LNCAP (cell line): ENCODE data around the gene FAM241B.
A peak's percentile ranks its signal among the peaks of the same experiment; 100 is the strongest.

ENCODE experiments used
- TF ChIP-seq, protein P1 (sequence below): fragments of 450-650 bp; IDR thresholded peaks from 2 replicates; pipeline ENCODE4 v1.5.1; 2017; ENCODE audit warnings: mild to moderate bottlenecking

Gene FAM241B

DNA sequence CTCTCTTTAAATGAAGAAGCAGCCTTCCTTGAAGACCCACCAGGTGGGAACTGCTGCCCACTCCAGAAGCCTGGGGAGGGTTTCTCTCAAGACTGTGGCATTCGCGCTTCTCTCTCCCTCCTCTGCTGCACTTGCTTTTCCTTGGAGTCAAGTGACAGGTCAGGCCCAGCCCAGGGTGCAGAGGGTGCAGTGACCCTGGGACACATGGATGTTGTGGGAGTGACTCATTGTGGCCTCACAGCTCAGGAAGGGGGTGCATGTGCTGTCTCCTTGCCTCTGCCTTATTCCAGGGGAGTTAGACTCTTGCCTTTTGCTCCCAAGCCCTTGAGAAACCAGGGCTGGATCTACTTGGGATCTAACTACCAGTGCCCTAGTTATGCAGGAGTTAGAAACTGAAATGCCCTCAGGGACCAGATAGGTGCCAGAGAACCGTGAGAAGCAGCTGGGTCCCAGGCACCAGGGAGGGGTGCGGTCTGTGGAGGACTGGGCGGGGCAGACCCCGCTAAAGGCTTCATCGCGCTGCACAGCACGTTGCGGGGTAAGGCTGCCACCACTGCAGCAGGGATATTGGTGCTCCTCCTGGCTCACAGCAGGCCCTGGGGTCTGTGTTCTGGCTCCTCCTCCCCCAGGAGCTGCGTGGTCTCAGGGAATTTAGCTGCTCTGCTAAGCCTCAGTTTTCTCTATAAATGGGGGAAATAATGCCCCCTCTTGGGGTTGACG lies 11.4 kb downstream of the FAM241B start:
- TF ChIP-seq, protein P1, sequence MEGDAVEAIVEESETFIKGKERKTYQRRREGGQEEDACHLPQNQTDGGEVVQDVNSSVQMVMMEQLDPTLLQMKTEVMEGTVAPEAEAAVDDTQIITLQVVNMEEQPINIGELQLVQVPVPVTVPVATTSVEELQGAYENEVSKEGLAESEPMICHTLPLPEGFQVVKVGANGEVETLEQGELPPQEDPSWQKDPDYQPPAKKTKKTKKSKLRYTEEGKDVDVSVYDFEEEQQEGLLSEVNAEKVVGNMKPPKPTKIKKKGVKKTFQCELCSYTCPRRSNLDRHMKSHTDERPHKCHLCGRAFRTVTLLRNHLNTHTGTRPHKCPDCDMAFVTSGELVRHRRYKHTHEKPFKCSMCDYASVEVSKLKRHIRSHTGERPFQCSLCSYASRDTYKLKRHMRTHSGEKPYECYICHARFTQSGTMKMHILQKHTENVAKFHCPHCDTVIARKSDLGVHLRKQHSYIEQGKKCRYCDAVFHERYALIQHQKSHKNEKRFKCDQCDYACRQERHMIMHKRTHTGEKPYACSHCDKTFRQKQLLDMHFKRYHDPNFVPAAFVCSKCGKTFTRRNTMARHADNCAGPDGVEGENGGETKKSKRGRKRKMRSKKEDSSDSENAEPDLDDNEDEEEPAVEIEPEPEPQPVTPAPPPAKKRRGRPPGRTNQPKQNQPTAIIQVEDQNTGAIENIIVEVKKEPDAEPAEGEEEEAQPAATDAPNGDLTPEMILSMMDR, result no peak

DNA sequence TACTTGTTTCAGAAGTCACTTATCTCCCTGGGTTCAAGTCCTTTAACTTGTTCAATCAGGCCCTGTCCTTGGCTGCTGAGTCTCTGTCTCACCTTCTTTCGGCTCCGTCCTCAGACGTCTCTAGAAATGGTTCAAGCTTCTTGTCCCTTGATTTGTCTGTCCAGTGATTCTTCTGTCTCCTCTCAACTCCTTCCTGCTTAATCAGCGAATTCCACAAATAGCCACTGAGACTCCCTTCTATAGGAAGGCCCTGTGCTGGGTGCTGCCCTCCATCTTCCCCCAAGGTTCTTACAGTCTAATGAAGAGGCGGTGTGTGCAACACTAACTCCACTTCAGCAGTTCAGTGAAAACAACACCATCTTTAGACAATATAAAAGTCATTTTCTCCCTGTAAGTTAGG lies 12.7 kb downstream of the FAM241B start:
- TF ChIP-seq, protein P1, result no peak

GRCh38 chr10:69643779-69644657 lies 14.0 kb downstream of the FAM241B start:
- TF ChIP-seq, protein P1, result no peak

- TF ChIP-seq, protein P1, result peak; percentile 93
Observed at GRCh38 chr10:69644658-69645295, 14.7 kb downstream of the FAM241B start.

DNA sequence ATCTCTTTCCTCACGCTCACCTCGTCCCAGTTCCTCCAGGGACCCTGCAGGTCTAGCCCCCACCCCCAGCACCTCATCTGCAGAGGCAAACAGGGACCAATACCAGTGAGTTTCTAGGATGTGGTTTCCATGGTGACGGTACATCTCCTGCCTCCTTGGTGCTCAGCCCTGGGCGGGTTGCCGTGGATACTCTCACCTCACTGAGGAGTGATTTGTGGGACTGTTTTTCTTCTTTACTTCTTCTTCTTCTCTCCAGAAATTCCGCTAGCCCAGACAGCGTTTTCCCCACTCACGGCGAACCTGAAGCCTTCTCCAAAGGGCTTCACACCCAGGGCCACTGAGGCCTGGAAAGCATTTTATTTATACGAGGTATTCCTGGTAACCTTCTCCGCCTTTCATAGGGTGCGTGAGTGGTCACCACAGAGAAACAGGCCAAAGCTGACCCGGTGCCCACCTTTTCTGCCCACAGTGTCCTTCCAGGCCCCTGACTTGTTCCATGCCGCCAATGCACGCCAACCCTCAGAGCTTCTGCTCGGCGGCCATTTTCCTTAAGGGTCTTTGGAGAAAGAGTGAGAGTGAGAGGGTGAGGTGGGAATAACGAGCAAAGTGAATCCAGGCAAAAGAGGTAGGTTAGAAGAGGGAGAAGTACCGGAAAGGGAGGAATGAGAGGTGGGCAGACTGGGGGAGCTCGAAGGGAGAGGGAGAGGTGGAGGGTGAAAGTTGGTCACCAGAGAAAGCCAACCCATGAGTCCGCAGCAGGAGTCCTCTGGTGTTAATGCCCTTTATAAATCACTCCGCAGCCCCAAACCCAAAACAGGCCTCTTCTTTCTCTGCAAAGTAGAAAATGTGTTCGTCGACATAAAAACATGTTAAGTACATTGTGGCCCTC lies 15.5 kb downstream of the FAM241B start:
- TF ChIP-seq, protein P1, result no peak

- TF ChIP-seq, protein P1, result no peak
Observed at GRCh38 chr10:69646185-69647060, 16.4 kb downstream of the FAM241B start.
